Activated T-helper 1 cell treated with anti-CD3 and anti-CD28 coated beads, Interleukin-12 subunit alpha, Interleukin-12 subunit beta, Interleukin-2, Interleukin-4 antibody, amounts not matched to agents 30 ng/mL and 10 ng/mL and 1 ng/mL, durations not matched to agents 14 hours and 24 hours and 36 hours (primary cell): ENCODE measurements around the gene NTN1. TPM values are rescaled to one million over a fixed set of nuclear protein-coding genes. Genes with fewer than 3 reads are reported as not detected.

Experiments
- DNase-seq: peaks from one replicate; pipeline ENCODE4 v3.0.0; 2021; ENCODE audit warnings: low spot score
- H3K27ac Mint-ChIP-seq: one replicate; pipeline ENCODE4 v1.8.0; 2021; ENCODE audit warnings: mild to moderate bottlenecking, mixed read lengths
- H3K27me3 Mint-ChIP-seq: one replicate; pipeline ENCODE4 v1.8.0; 2022; ENCODE audit warnings: mild to moderate bottlenecking, moderate library complexity, mixed read lengths; ENCODE audit not compliant: insufficient read depth
- H3K36me3 Mint-ChIP-seq: one replicate; pipeline ENCODE4 v1.8.0; 2021; ENCODE audit warnings: low read depth, mixed read lengths
- H3K4me1 Mint-ChIP-seq: one replicate; pipeline ENCODE4 v1.8.0; 2021; ENCODE audit warnings: low read depth, mixed read lengths
- H3K4me3 Mint-ChIP-seq: one replicate; pipeline ENCODE4 v1.8.0; 2021; ENCODE audit warnings: mild to moderate bottlenecking, moderate library complexity, mixed read lengths
- H3K9me3 Mint-ChIP-seq: one replicate; pipeline ENCODE4 v1.8.0; 2021; ENCODE audit warnings: mixed read lengths
- intact Hi-C: fragments of 100-400 bp; cut with micrococcal nuclease; formaldehyde crosslinking; loops from one replicate; pipeline ENCODE4 v1.15.1; 2024
- total RNA-seq: library from RNA; stranded (reverse); gene quantifications from 2 replicates; pipeline ENCODE4 v1.2.3, GENCODE V29; 2022

Gene NTN1
- total RNA-seq, 1 donor from 2014 or later, result 0.34 TPM

DNA sequence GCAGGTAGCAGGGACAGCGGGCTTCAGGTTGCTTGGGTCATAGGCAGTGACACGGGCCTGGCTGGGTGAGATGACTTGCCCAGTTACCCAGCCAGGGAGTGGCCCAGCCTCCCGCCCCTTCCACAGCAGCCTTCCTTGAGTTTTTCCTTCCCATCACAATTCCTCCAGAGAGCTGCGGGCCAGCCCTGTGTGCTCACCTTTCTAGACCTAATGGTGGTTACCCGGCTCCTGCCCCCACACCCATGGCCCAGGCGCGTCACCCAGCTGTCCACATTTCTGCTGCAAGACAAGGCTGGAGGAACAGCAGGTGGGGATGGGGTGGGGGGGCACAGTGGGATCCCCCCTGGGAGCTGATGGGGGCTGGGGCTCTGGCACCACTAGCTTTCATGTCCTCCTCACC lies 203.2 kb downstream of the NTN1 start:
- no peaks in the 10 kb centered on the region for H3K4me1 Mint-ChIP-seq
- no peak overlapping the region for H3K4me3 Mint-ChIP-seq
- H3K27ac Mint-ChIP-seq, result no peak overlapping the region
- H3K9me3 Mint-ChIP-seq, result no peaks in the 10 kb centered on the region
- H3K27me3 Mint-ChIP-seq, result no peaks in the 10 kb centered on the region
- intact Hi-C loops, result no loop called here
- no peaks in the 10 kb centered on the region for H3K36me3 Mint-ChIP-seq
- no peak for DNase-seq

DNA sequence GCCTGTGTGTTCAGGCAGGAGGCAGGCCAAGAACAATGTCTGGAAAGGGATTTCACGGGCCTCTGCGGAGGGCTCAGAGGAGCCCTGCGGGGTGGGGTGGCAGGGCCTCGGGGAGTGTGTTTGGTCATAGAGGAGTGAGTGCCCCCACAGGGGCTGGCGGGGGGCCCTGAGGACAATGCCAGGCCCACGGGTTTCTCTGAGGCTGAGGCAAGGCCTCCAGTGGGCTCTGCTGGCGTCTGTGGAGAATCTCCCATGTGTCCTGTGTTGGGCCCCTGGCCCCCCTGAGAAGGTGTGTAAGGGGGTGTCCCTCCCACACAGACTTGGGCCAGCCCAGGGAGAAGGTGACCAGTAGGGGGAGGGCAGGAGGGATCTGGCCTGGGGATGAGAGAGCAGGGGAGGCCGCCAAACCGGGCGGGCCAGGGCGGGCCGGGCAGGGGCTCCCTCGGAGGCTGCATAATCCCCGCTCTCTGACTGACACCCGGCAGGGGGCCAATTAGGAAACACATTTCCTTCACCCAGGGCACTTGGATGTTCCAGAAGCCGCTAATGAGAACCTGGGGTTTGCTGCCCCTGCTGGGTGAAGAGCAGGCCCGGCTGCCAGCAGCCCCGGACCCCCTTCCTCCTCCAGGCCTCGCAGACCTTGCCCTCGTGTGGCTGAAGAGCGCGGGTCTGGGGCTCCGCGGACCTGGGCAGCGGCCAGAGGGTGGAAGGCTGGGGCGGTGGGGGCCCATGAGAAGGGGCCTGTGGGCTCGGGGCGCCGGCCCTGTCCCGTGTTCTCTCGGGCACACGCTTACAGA lies 204.2 kb downstream of the NTN1 start:
- Mint-ChIP-seq H3K9me3 (no peaks in the 10 kb centered on the region), H3K4me3 (no peak overlapping the region), H3K27ac (no peak overlapping the region), H3K27me3 (no peaks in the 10 kb centered on the region), H3K4me1 (no peaks in the 10 kb centered on the region), H3K36me3 (no peaks in the 10 kb centered on the region)
- DNase-seq, result no peak
- intact Hi-C loops, result no loop called here

DNA sequence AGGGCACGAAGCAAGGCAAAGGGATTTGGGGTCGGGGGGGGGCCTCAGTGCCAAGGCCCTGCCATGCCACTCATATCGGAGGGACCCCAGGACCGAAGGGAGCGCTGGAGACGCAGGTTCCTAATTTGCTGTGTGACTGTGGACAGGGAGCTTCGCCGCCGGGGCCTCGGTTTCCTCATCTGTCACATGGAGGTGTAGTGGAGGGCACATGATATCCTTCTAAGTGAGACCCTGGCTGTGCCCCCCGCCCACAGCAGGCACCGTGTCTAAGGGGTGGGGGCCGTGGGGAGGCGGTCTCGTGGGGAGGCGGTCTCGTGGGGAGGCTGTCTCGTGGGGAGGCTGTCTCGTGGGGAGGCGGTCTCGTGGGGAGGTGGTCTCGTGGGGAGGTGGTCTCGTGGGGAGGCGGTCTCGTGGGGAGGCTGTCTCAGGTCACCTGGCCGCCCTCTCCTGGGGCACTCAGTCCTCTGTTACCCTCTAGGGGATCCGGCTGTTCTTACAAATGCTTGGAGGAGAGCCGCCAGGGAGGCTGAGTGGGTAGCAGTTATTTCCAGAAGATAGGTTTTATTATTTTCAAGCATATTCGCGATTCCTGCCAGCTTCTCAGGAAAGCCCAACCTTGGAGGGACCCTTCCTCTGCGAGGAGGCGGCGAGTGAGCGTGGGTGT lies 205.0 kb downstream of the NTN1 start:
- no peaks in the 10 kb centered on the region for H3K9me3 Mint-ChIP-seq
- no peaks in the 10 kb centered on the region for H3K4me1 Mint-ChIP-seq
- intact Hi-C loops, result no loop called here
- no peaks in the 10 kb centered on the region for H3K36me3 Mint-ChIP-seq
- DNase-seq, result no peak
- H3K4me3 Mint-ChIP-seq, result no peak overlapping the region
- no peaks in the 10 kb centered on the region for H3K27me3 Mint-ChIP-seq
- no peak overlapping the region for H3K27ac Mint-ChIP-seq

DNA sequence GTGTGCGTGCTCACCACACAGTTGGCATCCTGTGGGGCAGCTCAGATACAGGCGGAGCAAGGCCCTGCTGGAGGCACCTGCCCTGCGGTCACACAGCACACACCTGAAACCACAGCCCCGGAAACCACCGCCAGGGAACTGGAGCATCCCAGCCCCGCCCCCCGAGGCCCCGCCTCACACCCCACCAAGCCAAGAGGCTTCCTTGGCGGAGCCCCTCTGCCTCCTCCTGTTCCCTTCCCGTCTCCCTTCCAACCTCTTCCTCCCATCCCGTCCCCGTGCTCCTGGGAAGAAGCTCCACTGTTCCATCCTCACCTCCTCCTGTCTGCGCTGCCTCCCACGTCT lies 205.5 kb downstream of the NTN1 start:
- H3K27me3 Mint-ChIP-seq, result no peaks in the 10 kb centered on the region
- intact Hi-C loops, result no loop called here
- no peak overlapping the region for H3K4me3 Mint-ChIP-seq
- no peak overlapping the region for H3K27ac Mint-ChIP-seq
- no peaks in the 10 kb centered on the region for H3K4me1 Mint-ChIP-seq
- DNase-seq, result no peak
- H3K36me3 Mint-ChIP-seq, result no peaks in the 10 kb centered on the region
- no peaks in the 10 kb centered on the region for H3K9me3 Mint-ChIP-seq

DNA sequence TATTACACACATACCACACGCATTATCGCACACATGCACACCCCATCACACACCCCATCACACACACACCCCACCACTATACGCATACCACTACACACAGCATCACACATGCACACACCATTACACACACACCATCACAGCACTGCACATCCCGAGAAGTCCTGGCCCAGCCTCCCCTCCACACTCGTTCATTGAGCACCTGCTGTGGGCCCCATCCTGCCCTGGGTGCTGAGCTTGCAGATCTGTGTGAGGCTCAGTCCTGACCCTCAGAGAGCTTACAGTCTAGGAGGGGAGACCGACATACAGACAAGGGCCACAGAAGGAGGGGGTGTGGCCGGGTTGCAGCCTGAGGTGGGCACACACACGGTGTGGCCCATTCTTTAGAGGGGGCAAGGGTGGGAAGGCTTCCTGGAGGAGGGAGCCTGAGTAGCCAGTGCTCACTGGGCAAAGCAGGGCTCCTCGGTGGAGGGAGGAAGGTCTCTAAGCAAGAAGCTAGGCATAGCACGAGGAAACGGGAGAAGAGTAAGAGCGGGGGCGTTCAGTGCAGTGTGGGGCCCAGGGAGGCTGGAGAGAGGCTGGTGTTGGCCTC lies 206.6 kb downstream of the NTN1 start:
- intact Hi-C loops, result no loop called here
- Mint-ChIP-seq H3K27me3 (no peaks in the 10 kb centered on the region), H3K36me3 (no peaks in the 10 kb centered on the region), H3K27ac (no peak overlapping the region), H3K9me3 (no peaks in the 10 kb centered on the region), H3K4me3 (no peak overlapping the region), H3K4me1 (no peaks in the 10 kb centered on the region)
- no peak for DNase-seq

DNA sequence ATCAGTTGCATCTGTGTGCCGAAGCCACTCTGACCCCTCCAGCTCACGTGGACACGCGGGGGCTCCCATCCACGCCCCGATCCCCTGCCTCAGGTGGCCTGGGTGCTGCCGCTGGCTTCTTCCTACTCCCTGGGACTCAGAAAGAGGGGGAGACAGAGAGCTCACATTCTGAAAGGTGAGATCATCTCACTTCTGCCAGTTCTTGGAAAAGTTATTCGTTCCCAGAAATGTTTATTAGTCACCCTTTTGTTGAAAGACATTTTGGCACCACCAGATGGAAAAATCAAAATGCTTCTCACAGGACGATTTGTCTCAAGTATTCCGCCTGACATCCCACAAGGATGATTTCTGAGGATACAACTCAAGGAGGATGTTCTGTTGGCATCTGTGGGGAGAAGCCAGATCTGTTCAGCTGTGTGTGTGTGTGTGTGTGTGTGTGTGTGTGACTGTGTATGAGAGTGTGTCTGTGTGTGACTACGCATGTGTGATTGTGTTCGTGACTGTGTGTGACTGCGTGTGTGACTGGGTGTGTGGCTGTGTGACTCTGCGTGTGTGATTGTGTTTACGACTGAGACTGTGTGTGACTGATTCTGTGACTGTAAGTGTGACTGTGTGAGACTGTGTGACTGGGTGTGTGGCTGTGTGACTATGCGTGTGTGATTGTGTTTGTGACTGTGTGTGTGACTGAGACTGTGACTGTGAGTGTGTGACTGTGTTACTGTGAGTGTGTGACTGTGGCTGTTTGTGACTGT lies 207.3 kb downstream of the NTN1 start:
- Mint-ChIP-seq H3K9me3 (no peaks in the 10 kb centered on the region), H3K4me1 (no peaks in the 10 kb centered on the region), H3K27ac (no peak overlapping the region), H3K4me3 (no peak overlapping the region), H3K36me3 (no peaks in the 10 kb centered on the region), H3K27me3 (no peaks in the 10 kb centered on the region)
- intact Hi-C loops, result no loop called here
- DNase-seq, result no peak

DNA sequence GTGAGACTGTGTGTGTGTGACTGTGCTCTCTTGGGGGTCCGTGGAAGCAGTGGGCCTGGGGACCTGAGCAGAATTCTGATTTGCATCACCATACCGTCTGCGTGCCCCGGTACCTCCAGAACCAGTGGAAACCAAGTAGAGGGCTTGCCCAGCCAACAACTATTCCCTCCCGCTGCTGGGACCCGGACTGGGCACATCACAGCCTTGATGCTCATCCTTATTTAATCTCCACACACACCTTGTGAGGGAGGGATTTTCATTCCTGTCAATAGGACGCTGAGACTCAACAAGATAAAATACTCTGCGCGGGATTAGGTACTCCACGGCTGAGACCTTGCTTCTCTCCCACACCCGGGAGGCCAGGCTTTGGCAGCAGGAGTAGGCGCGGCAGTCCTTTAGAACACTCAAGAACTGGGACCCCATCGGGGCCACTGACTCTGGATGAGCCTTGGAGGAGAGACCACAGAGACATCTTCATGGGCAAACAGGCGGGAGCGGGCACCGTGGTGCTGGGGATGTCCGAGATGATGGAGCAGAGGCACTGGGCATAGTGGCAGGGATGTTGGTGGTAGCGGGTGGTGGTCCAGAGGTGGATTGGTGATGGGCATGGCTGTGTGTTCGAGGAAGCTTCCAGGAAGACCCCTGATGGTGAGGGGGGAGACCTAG lies 208.0 kb downstream of the NTN1 start:
- Mint-ChIP-seq H3K4me1 (no peaks in the 10 kb centered on the region), H3K9me3 (no peaks in the 10 kb centered on the region), H3K27ac (no peak overlapping the region), H3K4me3 (no peak overlapping the region), H3K27me3 (no peaks in the 10 kb centered on the region), H3K36me3 (no peaks in the 10 kb centered on the region)
- no peak for DNase-seq
- intact Hi-C loops, result no loop called here

DNA sequence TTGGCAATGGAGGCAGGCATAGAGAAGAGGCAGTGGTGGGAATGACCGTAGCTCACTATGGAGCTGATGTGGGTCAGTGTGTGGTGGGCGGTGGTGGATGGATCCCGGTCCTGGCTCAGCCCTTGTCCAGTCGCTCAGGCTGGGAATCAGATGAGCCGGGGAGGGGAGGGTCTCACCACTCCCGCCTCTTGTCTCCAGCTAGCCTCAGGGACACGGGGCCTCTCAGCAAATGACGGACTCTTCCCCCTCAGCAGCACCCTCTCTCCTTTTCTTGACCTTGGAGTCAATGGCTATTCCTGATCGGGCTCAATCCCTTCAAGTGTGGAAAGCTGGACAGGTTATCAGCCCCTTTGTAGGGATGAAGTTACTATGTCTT lies 208.5 kb downstream of the NTN1 start:
- intact Hi-C loops, result no loop called here
- Mint-ChIP-seq H3K27me3 (no peaks in the 10 kb centered on the region), H3K9me3 (no peaks in the 10 kb centered on the region), H3K27ac (no peak overlapping the region), H3K36me3 (no peaks in the 10 kb centered on the region), H3K4me1 (no peaks in the 10 kb centered on the region), H3K4me3 (no peak overlapping the region)
- DNase-seq, result no peak

DNA sequence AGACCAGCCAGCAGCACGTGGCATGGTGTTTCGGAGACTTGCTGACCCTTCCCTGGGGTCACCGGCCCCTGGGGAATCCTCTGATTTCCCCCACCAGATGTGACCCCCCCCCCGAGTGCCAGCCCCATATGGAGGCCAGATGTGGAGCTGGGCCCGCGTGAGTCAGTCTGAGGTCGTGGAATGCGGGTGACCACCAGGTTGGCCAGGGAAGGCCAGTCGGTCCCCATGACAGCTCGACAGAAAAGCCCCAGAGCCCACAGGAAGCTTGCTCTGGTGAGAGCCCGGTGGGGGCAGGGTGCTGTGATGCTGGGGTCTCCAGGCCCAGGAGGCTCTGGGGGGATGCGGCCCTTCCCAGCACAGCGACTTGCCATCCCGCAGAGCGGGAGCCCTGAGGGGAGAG lies 209.0 kb downstream of the NTN1 start:
- H3K4me3 Mint-ChIP-seq, result no peak overlapping the region
- no peaks in the 10 kb centered on the region for H3K9me3 Mint-ChIP-seq
- intact Hi-C loops, result no loop called here
- no peak for DNase-seq
- H3K27ac Mint-ChIP-seq, result no peak overlapping the region
- H3K4me1 Mint-ChIP-seq, result no peaks in the 10 kb centered on the region
- H3K27me3 Mint-ChIP-seq, result no peaks in the 10 kb centered on the region
- no peaks in the 10 kb centered on the region for H3K36me3 Mint-ChIP-seq

DNA sequence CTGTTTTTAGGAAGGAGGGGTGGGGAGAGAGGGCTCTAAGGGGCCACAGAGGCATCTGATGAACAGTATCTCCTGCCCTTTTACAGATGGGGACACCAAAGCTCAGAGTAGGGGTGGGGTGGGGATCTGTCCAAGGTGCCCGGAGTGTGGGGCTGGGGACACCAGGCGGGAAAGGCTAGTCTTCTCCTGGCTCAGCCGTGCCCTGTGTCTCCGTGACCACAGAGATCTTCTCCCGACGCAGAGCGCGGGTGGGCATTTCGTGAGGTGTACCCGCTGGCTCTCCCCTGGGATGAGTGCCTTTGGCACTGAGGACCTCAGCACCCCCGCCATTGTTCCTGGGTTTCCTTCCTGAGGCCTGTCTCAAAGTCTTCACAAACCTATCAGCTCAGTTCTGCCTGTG lies 209.6 kb downstream of the NTN1 start:
- H3K27ac Mint-ChIP-seq, result no peak overlapping the region
- no peak for DNase-seq
- H3K27me3 Mint-ChIP-seq, result no peaks in the 10 kb centered on the region
- no peaks in the 10 kb centered on the region for H3K36me3 Mint-ChIP-seq
- H3K4me3 Mint-ChIP-seq, result no peak overlapping the region
- H3K9me3 Mint-ChIP-seq, result no peaks in the 10 kb centered on the region
- intact Hi-C loops, result no loop called here
- H3K4me1 Mint-ChIP-seq, result no peaks in the 10 kb centered on the region

DNA sequence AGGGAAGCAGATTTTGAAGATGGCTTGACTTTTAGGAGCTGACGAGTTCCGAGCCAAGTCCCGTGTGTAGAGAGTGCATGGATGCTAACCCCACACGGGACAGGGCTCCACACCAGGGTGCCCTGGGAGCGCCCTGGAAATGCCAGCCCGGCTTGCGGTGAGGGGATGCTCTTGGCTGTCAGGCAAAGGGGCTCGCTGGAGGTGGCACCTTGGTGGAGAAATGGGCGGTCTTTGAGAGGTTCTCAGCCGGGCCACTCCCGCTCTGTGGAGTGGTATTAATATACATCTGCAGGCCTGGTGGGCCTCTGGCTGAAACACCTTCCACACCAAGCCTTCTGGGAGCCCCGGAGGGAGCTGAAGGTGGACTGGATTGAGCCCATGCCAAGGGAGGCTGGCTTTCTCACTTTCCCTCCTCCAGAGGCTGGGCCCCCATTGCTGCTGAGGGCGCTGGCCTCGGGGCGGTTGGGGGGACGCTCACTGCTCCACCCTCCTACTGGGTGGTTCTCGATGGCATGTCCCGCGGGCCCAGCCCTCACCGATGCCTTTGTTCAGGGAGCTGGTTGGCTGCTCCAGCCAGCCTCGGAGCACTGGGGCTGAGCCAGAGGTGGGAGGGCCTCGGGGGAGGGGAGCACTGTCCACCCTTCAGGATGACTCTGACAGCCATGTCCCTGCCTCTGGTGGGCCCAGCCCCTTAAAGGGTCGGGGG lies 210.3 kb downstream of the NTN1 start:
- H3K4me1 Mint-ChIP-seq, result no peaks in the 10 kb centered on the region
- intact Hi-C loops, result no loop called here
- H3K9me3 Mint-ChIP-seq, result no peaks in the 10 kb centered on the region
- no peaks in the 10 kb centered on the region for H3K27me3 Mint-ChIP-seq
- no peaks in the 10 kb centered on the region for H3K36me3 Mint-ChIP-seq
- H3K27ac Mint-ChIP-seq, result no peak overlapping the region
- no peak for DNase-seq
- H3K4me3 Mint-ChIP-seq, result no peak overlapping the region

DNA sequence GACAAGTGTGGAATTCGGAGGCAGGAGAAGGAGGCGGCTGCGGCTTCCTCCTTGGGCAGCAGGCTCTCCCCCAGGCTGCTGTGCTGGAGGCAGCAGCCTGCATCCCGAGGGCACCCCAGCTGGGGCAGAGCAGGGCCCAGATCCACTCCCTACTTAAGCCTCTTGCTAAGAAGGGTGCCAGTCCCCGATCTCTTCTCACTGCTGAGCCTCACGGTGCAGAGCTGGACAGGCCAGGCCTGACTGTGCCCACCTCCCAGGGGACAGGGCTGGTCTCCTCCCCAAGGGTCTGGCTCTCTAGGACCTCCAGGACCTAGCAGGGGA lies 210.8 kb downstream of the NTN1 start:
- Mint-ChIP-seq H3K36me3 (no peaks in the 10 kb centered on the region), H3K27ac (no peak overlapping the region), H3K4me1 (no peaks in the 10 kb centered on the region), H3K4me3 (no peak overlapping the region), H3K9me3 (no peaks in the 10 kb centered on the region), H3K27me3 (no peaks in the 10 kb centered on the region)
- intact Hi-C loops, result no loop called here
- DNase-seq, result no peak
